ENCODE measurements around the gene S1PR2.

DNA sequence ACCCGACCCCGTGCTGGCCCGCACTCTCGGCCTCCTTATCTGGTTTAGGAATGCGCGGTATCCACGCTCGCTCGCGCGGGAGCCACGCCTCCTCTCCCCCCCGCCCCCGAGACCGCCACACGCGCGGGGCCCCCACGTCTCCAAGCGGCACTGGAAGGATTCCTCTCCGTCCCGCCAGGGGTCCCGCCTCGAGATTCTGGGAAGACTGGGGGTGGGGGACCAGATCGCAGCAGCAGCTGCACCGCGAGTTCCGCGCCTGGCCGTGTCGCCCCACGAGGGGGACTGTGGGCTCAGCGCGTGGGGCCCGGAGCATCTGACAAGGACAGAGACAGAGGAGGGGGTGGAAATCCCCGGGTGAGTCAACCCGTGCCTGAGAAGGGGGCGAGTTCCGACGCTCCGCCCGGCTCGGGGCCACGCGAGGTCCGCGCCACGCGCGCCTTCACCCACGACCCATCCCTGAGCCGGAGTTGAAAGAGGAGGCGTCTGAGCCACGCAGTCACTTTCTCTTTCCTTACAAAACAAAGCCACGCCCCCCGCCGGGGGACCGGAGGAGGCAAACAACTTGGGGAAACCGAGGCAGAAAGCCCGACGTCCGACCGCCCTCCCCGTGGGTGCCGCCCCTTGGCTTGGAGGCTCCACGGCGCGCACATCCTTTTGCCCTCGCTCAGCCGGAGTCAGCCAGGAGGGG lies 814 bp downstream of the S1PR2 start:
- TF ChIP-seq TAF1 (conservative IDR thresholded peaks at IDR 0.05) (no peak), GABPA (IDR thresholded peaks at IDR 0.05 in 1 of 2, conservative IDR thresholded peaks at IDR 0.05 in 1 of 2) (no peak), YY1 (IDR thresholded peaks at IDR 0.05) (no peak), JUND (IDR thresholded peaks at IDR 0.05) (no peak), EGR1 (IDR thresholded peaks at IDR 0.05; ENCODE audit: low read depth in 2 of 2) (no peak), HNF4G (IDR thresholded peaks at IDR 0.05) (no peak), SP1 (IDR thresholded peaks at IDR 0.05) (no peak), RAD21 (IDR thresholded peaks at IDR 0.05) (no peak), RXRA (IDR thresholded peaks at IDR 0.05) (no peak), HNF4A (conservative IDR thresholded peaks at IDR 0.05) (no peak), FOXA1 (IDR thresholded peaks at IDR 0.05) (no peak)
- TF ChIP-seq, protein P1, sequence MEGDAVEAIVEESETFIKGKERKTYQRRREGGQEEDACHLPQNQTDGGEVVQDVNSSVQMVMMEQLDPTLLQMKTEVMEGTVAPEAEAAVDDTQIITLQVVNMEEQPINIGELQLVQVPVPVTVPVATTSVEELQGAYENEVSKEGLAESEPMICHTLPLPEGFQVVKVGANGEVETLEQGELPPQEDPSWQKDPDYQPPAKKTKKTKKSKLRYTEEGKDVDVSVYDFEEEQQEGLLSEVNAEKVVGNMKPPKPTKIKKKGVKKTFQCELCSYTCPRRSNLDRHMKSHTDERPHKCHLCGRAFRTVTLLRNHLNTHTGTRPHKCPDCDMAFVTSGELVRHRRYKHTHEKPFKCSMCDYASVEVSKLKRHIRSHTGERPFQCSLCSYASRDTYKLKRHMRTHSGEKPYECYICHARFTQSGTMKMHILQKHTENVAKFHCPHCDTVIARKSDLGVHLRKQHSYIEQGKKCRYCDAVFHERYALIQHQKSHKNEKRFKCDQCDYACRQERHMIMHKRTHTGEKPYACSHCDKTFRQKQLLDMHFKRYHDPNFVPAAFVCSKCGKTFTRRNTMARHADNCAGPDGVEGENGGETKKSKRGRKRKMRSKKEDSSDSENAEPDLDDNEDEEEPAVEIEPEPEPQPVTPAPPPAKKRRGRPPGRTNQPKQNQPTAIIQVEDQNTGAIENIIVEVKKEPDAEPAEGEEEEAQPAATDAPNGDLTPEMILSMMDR (IDR thresholded peaks at IDR 0.05; ENCODE audit: low read depth, low read length, missing input control), result no peak
- TF ChIP-seq, protein P2, sequence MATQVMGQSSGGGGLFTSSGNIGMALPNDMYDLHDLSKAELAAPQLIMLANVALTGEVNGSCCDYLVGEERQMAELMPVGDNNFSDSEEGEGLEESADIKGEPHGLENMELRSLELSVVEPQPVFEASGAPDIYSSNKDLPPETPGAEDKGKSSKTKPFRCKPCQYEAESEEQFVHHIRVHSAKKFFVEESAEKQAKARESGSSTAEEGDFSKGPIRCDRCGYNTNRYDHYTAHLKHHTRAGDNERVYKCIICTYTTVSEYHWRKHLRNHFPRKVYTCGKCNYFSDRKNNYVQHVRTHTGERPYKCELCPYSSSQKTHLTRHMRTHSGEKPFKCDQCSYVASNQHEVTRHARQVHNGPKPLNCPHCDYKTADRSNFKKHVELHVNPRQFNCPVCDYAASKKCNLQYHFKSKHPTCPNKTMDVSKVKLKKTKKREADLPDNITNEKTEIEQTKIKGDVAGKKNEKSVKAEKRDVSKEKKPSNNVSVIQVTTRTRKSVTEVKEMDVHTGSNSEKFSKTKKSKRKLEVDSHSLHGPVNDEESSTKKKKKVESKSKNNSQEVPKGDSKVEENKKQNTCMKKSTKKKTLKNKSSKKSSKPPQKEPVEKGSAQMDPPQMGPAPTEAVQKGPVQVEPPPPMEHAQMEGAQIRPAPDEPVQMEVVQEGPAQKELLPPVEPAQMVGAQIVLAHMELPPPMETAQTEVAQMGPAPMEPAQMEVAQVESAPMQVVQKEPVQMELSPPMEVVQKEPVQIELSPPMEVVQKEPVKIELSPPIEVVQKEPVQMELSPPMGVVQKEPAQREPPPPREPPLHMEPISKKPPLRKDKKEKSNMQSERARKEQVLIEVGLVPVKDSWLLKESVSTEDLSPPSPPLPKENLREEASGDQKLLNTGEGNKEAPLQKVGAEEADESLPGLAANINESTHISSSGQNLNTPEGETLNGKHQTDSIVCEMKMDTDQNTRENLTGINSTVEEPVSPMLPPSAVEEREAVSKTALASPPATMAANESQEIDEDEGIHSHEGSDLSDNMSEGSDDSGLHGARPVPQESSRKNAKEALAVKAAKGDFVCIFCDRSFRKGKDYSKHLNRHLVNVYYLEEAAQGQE (IDR thresholded peaks at IDR 0.05), result no peak
- TF ChIP-seq, protein P3, sequence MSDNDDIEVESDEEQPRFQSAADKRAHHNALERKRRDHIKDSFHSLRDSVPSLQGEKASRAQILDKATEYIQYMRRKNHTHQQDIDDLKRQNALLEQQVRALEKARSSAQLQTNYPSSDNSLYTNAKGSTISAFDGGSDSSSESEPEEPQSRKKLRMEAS (IDR thresholded peaks at IDR 0.05), result no peak
